A549 (cell line): Measurements from ENCODE around the gene TAF13. TPM values are rescaled to one million over a fixed set of nuclear protein-coding genes. Genes with fewer than 3 reads are reported as not detected.
A peak's percentile ranks its signal among the peaks of the same experiment; 100 is the strongest.
"Not testable (repeated sequence)": the region's sequence is repeated elsewhere in the genome, so short reads cannot be mapped to it uniquely, and the experiment has no call there.

Experiments
- ATAC-seq, 2 experiments: fragments of 200-7000 bp in 1 of 2; fragments of >200 bp in 1 of 2; cut with Nextera tagmentation in 1 of 2; cut with Tn5 transposase in 1 of 2; 3 replicates each; pipeline versions ENCODE4 v1.8.0 to v1.9.1; 2018 to 2020; ENCODE audit warnings: mild to moderate bottlenecking in 1 of 2, moderate library complexity in 1 of 2
- CTCF ChIA-PET: fragments of 300-600 bp; sonication (Branson Sonifier 250); formaldehyde crosslinking; extraction: SDS; loops from one replicate; lab custom pipeline; 2021; ENCODE audit warnings: antibody characterized with exemption, inconsistent platforms; lab: Yijun Ruan, JAX
- POLR2A ChIA-PET: fragments of 350-600 bp; formaldehyde crosslinking; extraction: SDS; loops from one replicate; lab custom pipeline; 2021; ENCODE audit warnings: antibody characterized with exemption, inconsistent platforms; lab: Yijun Ruan, JAX
- DNase-seq, 2 experiments: peaks; one replicate each; pipeline versions ENCODE4 v3.0.0 to v3.0.0-alpha.2; 2011 to 2016; ENCODE audit warnings: low read depth in 1 of 2, low spot score in 1 of 2
- FAIRE-seq: peaks from 2 replicates; lab custom pipeline; 2011; peaks lifted over from hg19 to GRCh38; lab: Jason Lieb, UNC
- H3K27ac ChIP-seq, 2 experiments: fragments of >200 bp; sonication (Bioruptor Twin); formaldehyde crosslinking; 3 replicates each; pipeline ENCODE4 v1.5.1; 2016 to 2017
- H3K4me1 ChIP-seq: fragments of >200 bp; sonication (Bioruptor Twin); formaldehyde crosslinking; 3 replicates; pipeline ENCODE4 v1.6.1; 2016
- H3K4me2 ChIP-seq: fragments of >200 bp; sonication (Bioruptor Twin); formaldehyde crosslinking; 3 replicates; pipeline ENCODE4 v1.6.1; 2016
- H3K4me3 ChIP-seq: fragments of >200 bp; sonication (Bioruptor Twin); formaldehyde crosslinking; 3 replicates; pipeline ENCODE4 v1.5.1; 2016
- H3K9me3 ChIP-seq: fragments of >200 bp; sonication (Bioruptor Twin); formaldehyde crosslinking; 3 replicates; pipeline ENCODE4 v1.6.1; 2016
- BCL3 ChIP-seq: fragments of >200 bp; sonication (Bioruptor Twin); formaldehyde crosslinking; IDR thresholded peaks from 3 replicates; pipeline ENCODE4 v1.6.1; 2016
- BHLHE40 ChIP-seq: IDR thresholded peaks from 2 replicates; pipeline ENCODE4 v1.6.1; 2012; ENCODE audit warnings: low read depth, low read length, inconsistent platforms
- CBX2 ChIP-seq: fragments of 200-600 bp; sonication (generic); IDR thresholded peaks from 2 replicates; pipeline ENCODE4 v1.6.1; 2016; ENCODE audit warnings: low read depth, mild to moderate bottlenecking, borderline replicate concordance
- CEBPB ChIP-seq, 2 experiments: fragments of >200 bp in 1 of 2; sonication (Bioruptor Twin) in 1 of 2; formaldehyde crosslinking in 1 of 2; IDR thresholded peaks; 2 replicates each; pipeline ENCODE4 v1.6.1; 2012 to 2016
- CHD2 ChIP-seq: fragments of 150-350 bp; IDR thresholded peaks from 2 replicates; pipeline ENCODE4 v1.6.1; 2014; ENCODE audit warnings: low read length; ENCODE audit not compliant: partially characterized antibody
- CTCF ChIP-seq: fragments of >200 bp; sonication (Bioruptor Twin); formaldehyde crosslinking; IDR thresholded peaks from 3 replicates; pipeline ENCODE4 v1.5.1; 2016
- EHF ChIP-seq: fragments of 250-450 bp; sonication (Bioruptor Pico); IDR thresholded peaks from 2 replicates; pipeline ENCODE4 v1.5.0; 2020; ENCODE audit warnings: mild to moderate bottlenecking
- ESRRA ChIP-seq: fragments of 150-350 bp; IDR thresholded peaks from 2 replicates; pipeline ENCODE4 v1.6.1; 2014; ENCODE audit warnings: mild to moderate bottlenecking, low read length, borderline replicate concordance
- HDAC2 ChIP-seq: fragments of 200-600 bp; sonication (generic); IDR thresholded peaks from 2 replicates; pipeline ENCODE4 v1.6.1; 2016
- HOXA7 ChIP-seq: fragments of 250-450 bp; sonication (Bioruptor Pico); IDR thresholded peaks from 2 replicates; pipeline ENCODE4 v1.5.0; 2020; ENCODE audit warnings: mild to moderate bottlenecking, moderate library complexity
- HOXB5 ChIP-seq: fragments of 250-450 bp; sonication (Bioruptor Pico); IDR thresholded peaks from 2 replicates; pipeline ENCODE4 v1.5.0; 2020; ENCODE audit warnings: mild to moderate bottlenecking, moderate library complexity
- JUN ChIP-seq, 2 experiments: fragments of >200 bp; sonication (Bioruptor Twin); formaldehyde crosslinking; IDR thresholded peaks; 2 replicates in 1 of 2; 3 replicates in 1 of 2; pipeline ENCODE4 v1.6.1; 2016 to 2017
- JUNB ChIP-seq: fragments of >200 bp; sonication (Bioruptor Twin); formaldehyde crosslinking; IDR thresholded peaks from 2 replicates; pipeline ENCODE4 v1.6.1; 2016
- KDM1A ChIP-seq: fragments of 200-600 bp; sonication (generic); IDR thresholded peaks from 2 replicates; pipeline ENCODE4 v1.6.1; 2016; ENCODE audit warnings: low read depth, mild to moderate bottlenecking
- MYC ChIP-seq: IDR thresholded peaks from 2 replicates; pipeline ENCODE4 v1.6.1; 2012; ENCODE audit warnings: mild to moderate bottlenecking, inconsistent platforms, low read length, improper control_type of control experiment, borderline replicate concordance
- SMC3 ChIP-seq: fragments of >200 bp; sonication (Bioruptor Twin); formaldehyde crosslinking; IDR thresholded peaks from 3 replicates; pipeline ENCODE4 v1.6.1; 2018; ENCODE audit warnings: inconsistent platforms
- WGBS: methylation state at CpG from one replicate; pipeline ENCODE4 v1.1.6; 2017; ENCODE audit errors: missing lambda C conversion rate; 5-methylcytosine and 5-hydroxymethylcytosine counted together
- polyA plus RNA-seq, 4 experiments: library from polyadenylated mRNA; depleted of rRNA in 3 of 4; stranded (reverse); fragments of >200 nt; fragmentation: RNase III in 1 of 4; extraction: RNeasy Plus Mini Kit Qiagen cat#74134 plus additional on column Dnase treatment in 1 of 4; gene quantifications; 2 replicates in 3 of 4; 3 replicates in 1 of 4; pipeline ENCODE4 v1.2.3, GENCODE V29; 2011 to 2017

The TAF13 gene
- polyA plus RNA-seq, 2 of the 4 experiments (the other 2 are of a cell fraction): 46.7 to 50.5 TPM

GRCh38 chr1:109040989-109041620, 34.7 kb downstream of the TAF13 start:
- peak overlapping the region; percentile 74 to 88 for H3K27ac ChIP-seq
- no peak for TF ChIP-seq MYC
- peak in 1 of 2 experiments; percentile 9 for DNase-seq
- WGBS: under 1% methylated on average over 19 of the region's 44 CpGs
- ChIA-PET CTCF (no interaction called here), POLR2A (interaction anchor here (0.5 to 1.7 kb wide), 2 partner anchors 26 to 59 kb away, joined by 4 to 8 read pairs; no protein-coding TSS in a partner anchor)
- H3K9me3 ChIP-seq: no peaks in the 10 kb centered on the region
- ATAC-seq: peak; percentile 52 to 65
- H3K4me3 ChIP-seq: peak overlapping the region; percentile 66
- no peak for FAIRE-seq
- peaks cover 7% of the 10 kb centered on the region; the same call in 1 of the 3 replicates for H3K4me1 ChIP-seq
- peak overlapping the region; percentile 73 for H3K4me2 ChIP-seq

- 27% methylated on average over 3 of the region's 3 CpGs for WGBS
- POLR2A ChIA-PET: interaction anchor here (0.5 kb wide), 1 partner anchor 27 kb away, joined by 4 read pairs; no protein-coding TSS in a partner anchor
- TF ChIP-seq BHLHE40 (no peak), KDM1A (no peak), HOXB5 (CRISPR knock-in tag) (no peak), CEBPB (IDR thresholded peaks at IDR 0.05) (no peak), JUN (IDR thresholded peaks at IDR 0.05) (no peak), CTCF (no peak), SMC3 (no peak), HDAC2 (no peak), HOXA7 (CRISPR knock-in tag) (no peak), CHD2 (no peak), CBX2 (no peak)
- TF ChIP-seq, all 56 proteins: peak for 0
- Histone ChIP-seq H3K27ac (peak overlapping the region; percentile 74 to 88), H3K4me2 (peak overlapping the region; percentile 73), H3K4me1 (peaks cover 7% of the 10 kb centered on the region; the same call in 1 of the 3 replicates), H3K4me3 (peak overlapping the region; percentile 66), H3K9me3 (no peaks in the 10 kb centered on the region)
- FAIRE-seq: no peak
- no peak for ATAC-seq
- no peak for DNase-seq
- CTCF ChIA-PET: interaction anchor here (1.6 kb wide), 1 partner anchor 13 kb away, joined by 9 read pairs; no protein-coding TSS in a partner anchor
These were observed 35.2 kb downstream of the TAF13 start for GRCh38 chr1:109040627-109040988.

GRCh38 chr1:109034382-109034781, 41.4 kb downstream of the TAF13 start:
- ChIA-PET POLR2A (no interaction called here), CTCF (no interaction called here)
- FAIRE-seq (no peak), ATAC-seq (no peak), DNase-seq (no peak)
- WGBS: 90% methylated on average over 2 of the region's 2 CpGs
- TF ChIP-seq JUNB (no peak), BCL3 (no peak), EHF (CRISPR knock-in tag) (no peak), ESRRA (no peak)
- H3K9me3 ChIP-seq: no peaks in the 10 kb centered on the region
- H3K27ac ChIP-seq: no peak overlapping the region
- H3K4me2 ChIP-seq: no peak overlapping the region
- no peak overlapping the region for H3K4me3 ChIP-seq
- H3K4me1 ChIP-seq: no peaks in the 10 kb centered on the region

GRCh38 chr1:109029493-109029892, 46.3 kb downstream of the TAF13 start:
- H3K4me3 ChIP-seq, H3K9me3 ChIP-seq, H3K27ac ChIP-seq, ATAC-seq, DNase-seq, FAIRE-seq, H3K4me2 ChIP-seq, POLR2A ChIA-PET, H3K4me1 ChIP-seq: not testable (repeated sequence)
- WGBS: 93% methylated on average over 8 of the region's 8 CpGs
- CTCF ChIA-PET: interaction anchor here (0.7 to 1.7 kb wide), 3 partner anchors 60 to 159 kb away, joined by 3 to 5 read pairs (median 4); no protein-coding TSS in a partner anchor
